Fibroblast of pulmonary artery (primary cell): ENCODE results near the gene ZFAND3.
A peak's percentile ranks its signal among the peaks of the same experiment; 100 is the strongest.

ENCODE experiments used
- DNase-seq: peaks from one replicate; pipeline ENCODE4 v3.0.0-alpha.2; 2010; ENCODE audit warnings: low read depth
- H3K4me3 ChIP-seq: replicated peaks from 2 replicates; pipeline ENCODE4 v1.5.1; 2011; ENCODE audit warnings: low read depth, mild to moderate bottlenecking, control low read depth, low read length, moderate library complexity
- TF ChIP-seq, protein P1 (sequence below): IDR thresholded peaks from 2 replicates; pipeline ENCODE4 v1.5.1; 2011; ENCODE audit warnings: mild to moderate bottlenecking, control low read depth, low read length, inconsistent platforms; ENCODE audit errors: missing control alignments

Gene ZFAND3

DNA sequence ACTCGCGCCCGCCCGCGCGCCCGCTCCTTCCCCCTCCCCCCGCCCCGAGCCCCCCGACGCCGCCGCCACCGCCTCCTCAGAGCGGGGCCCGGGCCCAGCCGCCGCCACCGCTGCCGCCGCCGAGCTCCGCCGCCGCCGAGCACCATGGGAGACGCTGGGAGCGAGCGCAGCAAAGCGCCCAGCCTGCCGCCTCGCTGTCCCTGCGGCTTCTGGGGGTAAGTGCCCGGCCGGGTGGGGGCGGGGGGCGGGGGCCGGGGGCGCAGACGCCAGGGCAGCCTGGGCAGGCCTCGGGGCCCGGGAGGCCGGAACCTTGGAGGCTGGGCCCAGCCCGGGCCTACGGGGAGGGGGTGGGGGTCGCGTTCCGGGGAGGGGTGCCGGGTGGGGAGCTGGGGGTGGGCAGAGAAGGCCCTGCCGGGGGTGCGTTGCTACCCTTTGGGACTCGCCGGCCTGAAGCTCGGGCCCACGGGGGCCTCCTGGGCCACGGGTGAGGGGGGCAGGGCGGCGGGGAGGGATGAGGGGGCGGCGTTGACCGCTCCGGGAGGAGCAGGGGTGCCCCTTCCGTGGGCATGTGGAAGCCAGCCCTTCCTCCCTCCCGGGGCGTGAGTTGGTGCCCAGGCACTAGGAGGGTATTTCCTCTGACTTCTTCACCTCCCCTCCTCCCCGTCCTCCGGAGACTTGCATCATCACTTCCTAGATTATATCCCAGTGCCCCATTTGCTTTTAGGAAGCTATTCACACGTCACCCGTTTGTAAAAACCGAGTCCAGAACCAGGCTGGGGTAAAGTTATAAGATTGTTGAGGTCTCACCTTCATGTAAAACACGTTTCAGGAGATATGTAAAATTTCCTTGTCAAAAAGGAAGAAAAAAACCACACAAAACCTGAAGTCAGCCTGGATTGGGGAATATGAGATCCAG, 533 bp downstream of the ZFAND3 start:
- H3K4me3 ChIP-seq = peak overlapping the region; percentile 76
- DNase-seq = peak; percentile 75
- TF ChIP-seq, protein P1, sequence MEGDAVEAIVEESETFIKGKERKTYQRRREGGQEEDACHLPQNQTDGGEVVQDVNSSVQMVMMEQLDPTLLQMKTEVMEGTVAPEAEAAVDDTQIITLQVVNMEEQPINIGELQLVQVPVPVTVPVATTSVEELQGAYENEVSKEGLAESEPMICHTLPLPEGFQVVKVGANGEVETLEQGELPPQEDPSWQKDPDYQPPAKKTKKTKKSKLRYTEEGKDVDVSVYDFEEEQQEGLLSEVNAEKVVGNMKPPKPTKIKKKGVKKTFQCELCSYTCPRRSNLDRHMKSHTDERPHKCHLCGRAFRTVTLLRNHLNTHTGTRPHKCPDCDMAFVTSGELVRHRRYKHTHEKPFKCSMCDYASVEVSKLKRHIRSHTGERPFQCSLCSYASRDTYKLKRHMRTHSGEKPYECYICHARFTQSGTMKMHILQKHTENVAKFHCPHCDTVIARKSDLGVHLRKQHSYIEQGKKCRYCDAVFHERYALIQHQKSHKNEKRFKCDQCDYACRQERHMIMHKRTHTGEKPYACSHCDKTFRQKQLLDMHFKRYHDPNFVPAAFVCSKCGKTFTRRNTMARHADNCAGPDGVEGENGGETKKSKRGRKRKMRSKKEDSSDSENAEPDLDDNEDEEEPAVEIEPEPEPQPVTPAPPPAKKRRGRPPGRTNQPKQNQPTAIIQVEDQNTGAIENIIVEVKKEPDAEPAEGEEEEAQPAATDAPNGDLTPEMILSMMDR = no peak

DNA sequence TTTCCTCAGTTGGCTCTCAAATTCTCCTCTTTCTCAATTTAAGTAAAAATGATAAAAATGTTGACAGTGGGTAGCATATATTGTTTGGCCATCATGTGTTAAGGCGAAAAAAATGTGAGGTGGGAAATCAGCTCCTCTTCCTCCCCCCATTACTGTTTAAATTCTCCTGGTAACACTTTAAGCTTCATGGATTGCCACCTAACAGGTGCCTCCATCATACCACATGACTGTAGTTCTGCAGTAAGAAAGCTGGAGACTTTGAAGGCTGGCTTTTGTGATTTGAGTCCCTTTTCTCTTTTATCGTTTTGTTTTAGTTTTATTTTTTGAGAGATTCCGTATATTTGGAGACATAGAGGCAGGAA, 1.2 kb downstream of the ZFAND3 start:
- no peak for DNase-seq
- TF ChIP-seq, protein P1 = no peak
- peak overlapping the region; percentile 76 for H3K4me3 ChIP-seq

- peak overlapping the region; percentile 76 for H3K4me3 ChIP-seq
- no peak for DNase-seq
- TF ChIP-seq, protein P1 = no peak
These were observed 1.9 kb downstream of the ZFAND3 start for GRCh38 chr6:37821446-37821845.

GRCh38 chr6:37822851-37823682, 3.5 kb downstream of the ZFAND3 start:
- DNase-seq = peak; percentile 39
- TF ChIP-seq, protein P1 = no peak
- H3K4me3 ChIP-seq = peak overlapping the region; percentile 8

GRCh38 chr6:37824170-37824569, 4.6 kb downstream of the ZFAND3 start:
- H3K4me3 ChIP-seq = no peak overlapping the region
- no peak for DNase-seq
- TF ChIP-seq, protein P1 = no peak

GRCh38 chr6:37826188-37826587, 6.7 kb downstream of the ZFAND3 start:
- peak; percentile 22 for DNase-seq
- TF ChIP-seq, protein P1 = no peak
- H3K4me3 ChIP-seq = no peak overlapping the region
